Tibial nerve (tissue), 3 donors: ENCODE measurements around the gene CD55.

Experiments used
- POLR2A ChIP-seq, 2 donors: fragments of 450-650 bp; IDR thresholded peaks; one replicate each; pipeline ENCODE4 v1.6.1; 2017; ENCODE audit warnings: antibody characterized with exemption in 2 of 2, mild to moderate bottlenecking in 2 of 2, moderate library complexity in 2 of 2
- TF ChIP-seq, protein P1 (sequence below), 5 experiments: fragments of 200-600 bp in 3 of 5; fragments of 450-650 bp in 2 of 5; sonication (generic) in 3 of 5; IDR thresholded peaks; one replicate each; pipeline ENCODE4 v1.5.1; 2016 to 2019; ENCODE audit warnings: antibody characterized with exemption in 5 of 5, mild to moderate bottlenecking in 3 of 5, moderate library complexity in 2 of 5

GRCh38 chr1:207314816-207315215 is 6.7 kb upstream of the CD55 start:
- TF ChIP-seq, protein P1, sequence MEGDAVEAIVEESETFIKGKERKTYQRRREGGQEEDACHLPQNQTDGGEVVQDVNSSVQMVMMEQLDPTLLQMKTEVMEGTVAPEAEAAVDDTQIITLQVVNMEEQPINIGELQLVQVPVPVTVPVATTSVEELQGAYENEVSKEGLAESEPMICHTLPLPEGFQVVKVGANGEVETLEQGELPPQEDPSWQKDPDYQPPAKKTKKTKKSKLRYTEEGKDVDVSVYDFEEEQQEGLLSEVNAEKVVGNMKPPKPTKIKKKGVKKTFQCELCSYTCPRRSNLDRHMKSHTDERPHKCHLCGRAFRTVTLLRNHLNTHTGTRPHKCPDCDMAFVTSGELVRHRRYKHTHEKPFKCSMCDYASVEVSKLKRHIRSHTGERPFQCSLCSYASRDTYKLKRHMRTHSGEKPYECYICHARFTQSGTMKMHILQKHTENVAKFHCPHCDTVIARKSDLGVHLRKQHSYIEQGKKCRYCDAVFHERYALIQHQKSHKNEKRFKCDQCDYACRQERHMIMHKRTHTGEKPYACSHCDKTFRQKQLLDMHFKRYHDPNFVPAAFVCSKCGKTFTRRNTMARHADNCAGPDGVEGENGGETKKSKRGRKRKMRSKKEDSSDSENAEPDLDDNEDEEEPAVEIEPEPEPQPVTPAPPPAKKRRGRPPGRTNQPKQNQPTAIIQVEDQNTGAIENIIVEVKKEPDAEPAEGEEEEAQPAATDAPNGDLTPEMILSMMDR (IDR thresholded peaks at IDR 0.05), result no peak
- no peak for TF ChIP-seq POLR2A (IDR thresholded peaks at IDR 0.05)
